Omental fat pad (tissue), 4 donors: ENCODE data around the gene ESYT2. TPM values are rescaled to one million over a fixed set of nuclear protein-coding genes. Genes with fewer than 3 reads are reported as not detected.
A peak's percentile ranks its signal among the peaks of the same experiment; 100 is the strongest.
"Not testable (repeated sequence)": the region's sequence is repeated elsewhere in the genome, so short reads cannot be mapped to it uniquely, and the experiment has no call there.

Experiments used
- ATAC-seq: fragments of 150-250 bp; one replicate; pipeline ENCODE4 v1.9.1; 2016; ENCODE audit warnings: mild to moderate bottlenecking, moderate library complexity; ENCODE audit not compliant: low FRiP score
- DNase-seq: peaks from one replicate; pipeline ENCODE4 v3.0.0-alpha.2; 2019; ENCODE audit warnings: low spot score
- total RNA-seq, 4 donors: library from RNA; depleted of rRNA; stranded (reverse); fragments of >200 nt; gene quantifications; one replicate each; pipeline ENCODE4 v1.1.0, GENCODE V29; 2016
- TF ChIP-seq, protein P1 (sequence below), 3 donors: fragments of 450-650 bp; IDR thresholded peaks; one replicate each; pipeline ENCODE4 v1.5.1; 2016 to 2017; ENCODE audit warnings: antibody characterized with exemption in 3 of 3, mild to moderate bottlenecking in 3 of 3, moderate library complexity in 2 of 3

The ESYT2 gene, protein sequence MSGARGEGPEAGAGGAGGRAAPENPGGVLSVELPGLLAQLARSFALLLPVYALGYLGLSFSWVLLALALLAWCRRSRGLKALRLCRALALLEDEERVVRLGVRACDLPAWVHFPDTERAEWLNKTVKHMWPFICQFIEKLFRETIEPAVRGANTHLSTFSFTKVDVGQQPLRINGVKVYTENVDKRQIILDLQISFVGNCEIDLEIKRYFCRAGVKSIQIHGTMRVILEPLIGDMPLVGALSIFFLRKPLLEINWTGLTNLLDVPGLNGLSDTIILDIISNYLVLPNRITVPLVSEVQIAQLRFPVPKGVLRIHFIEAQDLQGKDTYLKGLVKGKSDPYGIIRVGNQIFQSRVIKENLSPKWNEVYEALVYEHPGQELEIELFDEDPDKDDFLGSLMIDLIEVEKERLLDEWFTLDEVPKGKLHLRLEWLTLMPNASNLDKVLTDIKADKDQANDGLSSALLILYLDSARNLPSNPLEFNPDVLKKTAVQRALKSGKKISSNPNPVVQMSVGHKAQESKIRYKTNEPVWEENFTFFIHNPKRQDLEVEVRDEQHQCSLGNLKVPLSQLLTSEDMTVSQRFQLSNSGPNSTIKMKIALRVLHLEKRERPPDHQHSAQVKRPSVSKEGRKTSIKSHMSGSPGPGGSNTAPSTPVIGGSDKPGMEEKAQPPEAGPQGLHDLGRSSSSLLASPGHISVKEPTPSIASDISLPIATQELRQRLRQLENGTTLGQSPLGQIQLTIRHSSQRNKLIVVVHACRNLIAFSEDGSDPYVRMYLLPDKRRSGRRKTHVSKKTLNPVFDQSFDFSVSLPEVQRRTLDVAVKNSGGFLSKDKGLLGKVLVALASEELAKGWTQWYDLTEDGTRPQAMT
- total RNA-seq: 100 to 1,000 TPM in 3 of 4 donors, 10 to 100 TPM in 1; 81.9 to 151 (median 112) TPM

DNA sequence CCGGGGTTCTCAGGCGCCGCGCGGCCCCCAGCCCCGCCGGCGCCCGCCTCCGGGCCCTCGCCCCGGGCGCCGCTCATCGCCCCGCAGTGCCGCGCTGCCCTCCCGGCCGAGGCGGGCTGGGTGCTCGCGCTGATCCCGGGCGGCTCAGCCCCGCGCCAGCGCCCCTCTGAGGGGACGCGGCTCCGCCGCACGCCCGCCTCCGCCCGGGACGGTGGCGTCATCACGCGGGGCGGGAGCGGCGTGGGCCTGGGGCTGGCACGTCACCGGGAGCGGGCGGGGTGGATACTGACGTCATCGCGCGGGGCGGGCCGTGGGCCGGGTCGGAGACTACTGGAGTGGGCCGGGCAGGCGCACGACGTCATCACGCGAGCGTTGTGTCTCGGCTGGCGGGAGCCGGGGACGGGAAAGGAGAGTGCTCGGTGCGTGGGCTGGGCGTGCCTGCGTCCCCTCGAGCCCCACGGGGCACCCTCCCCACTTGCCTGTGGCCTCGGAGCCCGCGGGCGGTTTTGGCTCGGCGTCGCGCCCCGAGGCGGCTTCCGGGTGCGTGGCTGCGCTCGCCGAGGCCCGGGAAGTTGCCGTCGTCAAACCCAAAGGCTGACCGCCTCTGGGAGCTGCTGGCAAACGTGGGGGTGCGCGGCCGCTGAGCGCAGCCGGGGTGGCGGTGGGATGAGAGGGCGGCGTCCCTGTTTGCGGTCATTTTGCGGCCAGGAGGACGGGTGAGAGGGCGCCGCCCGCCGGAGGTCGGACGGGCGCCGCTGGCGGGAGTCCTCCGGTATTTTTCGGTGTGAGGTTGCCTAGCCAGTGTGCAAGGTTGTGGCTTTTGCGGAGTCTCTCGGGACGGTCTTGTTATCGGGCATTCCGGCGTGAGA, at the start of gene ESYT2:
TSS of gene ESYT2 (minus strand) at position 168 of the 869 bp plus-strand sequence. CDS start at position 77, 91 bp downstream.
- peak; percentile 95 for ATAC-seq
- TF ChIP-seq, protein P1, sequence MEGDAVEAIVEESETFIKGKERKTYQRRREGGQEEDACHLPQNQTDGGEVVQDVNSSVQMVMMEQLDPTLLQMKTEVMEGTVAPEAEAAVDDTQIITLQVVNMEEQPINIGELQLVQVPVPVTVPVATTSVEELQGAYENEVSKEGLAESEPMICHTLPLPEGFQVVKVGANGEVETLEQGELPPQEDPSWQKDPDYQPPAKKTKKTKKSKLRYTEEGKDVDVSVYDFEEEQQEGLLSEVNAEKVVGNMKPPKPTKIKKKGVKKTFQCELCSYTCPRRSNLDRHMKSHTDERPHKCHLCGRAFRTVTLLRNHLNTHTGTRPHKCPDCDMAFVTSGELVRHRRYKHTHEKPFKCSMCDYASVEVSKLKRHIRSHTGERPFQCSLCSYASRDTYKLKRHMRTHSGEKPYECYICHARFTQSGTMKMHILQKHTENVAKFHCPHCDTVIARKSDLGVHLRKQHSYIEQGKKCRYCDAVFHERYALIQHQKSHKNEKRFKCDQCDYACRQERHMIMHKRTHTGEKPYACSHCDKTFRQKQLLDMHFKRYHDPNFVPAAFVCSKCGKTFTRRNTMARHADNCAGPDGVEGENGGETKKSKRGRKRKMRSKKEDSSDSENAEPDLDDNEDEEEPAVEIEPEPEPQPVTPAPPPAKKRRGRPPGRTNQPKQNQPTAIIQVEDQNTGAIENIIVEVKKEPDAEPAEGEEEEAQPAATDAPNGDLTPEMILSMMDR (IDR thresholded peaks at IDR 0.05): no peak
- peak; percentile 95 for DNase-seq

DNA sequence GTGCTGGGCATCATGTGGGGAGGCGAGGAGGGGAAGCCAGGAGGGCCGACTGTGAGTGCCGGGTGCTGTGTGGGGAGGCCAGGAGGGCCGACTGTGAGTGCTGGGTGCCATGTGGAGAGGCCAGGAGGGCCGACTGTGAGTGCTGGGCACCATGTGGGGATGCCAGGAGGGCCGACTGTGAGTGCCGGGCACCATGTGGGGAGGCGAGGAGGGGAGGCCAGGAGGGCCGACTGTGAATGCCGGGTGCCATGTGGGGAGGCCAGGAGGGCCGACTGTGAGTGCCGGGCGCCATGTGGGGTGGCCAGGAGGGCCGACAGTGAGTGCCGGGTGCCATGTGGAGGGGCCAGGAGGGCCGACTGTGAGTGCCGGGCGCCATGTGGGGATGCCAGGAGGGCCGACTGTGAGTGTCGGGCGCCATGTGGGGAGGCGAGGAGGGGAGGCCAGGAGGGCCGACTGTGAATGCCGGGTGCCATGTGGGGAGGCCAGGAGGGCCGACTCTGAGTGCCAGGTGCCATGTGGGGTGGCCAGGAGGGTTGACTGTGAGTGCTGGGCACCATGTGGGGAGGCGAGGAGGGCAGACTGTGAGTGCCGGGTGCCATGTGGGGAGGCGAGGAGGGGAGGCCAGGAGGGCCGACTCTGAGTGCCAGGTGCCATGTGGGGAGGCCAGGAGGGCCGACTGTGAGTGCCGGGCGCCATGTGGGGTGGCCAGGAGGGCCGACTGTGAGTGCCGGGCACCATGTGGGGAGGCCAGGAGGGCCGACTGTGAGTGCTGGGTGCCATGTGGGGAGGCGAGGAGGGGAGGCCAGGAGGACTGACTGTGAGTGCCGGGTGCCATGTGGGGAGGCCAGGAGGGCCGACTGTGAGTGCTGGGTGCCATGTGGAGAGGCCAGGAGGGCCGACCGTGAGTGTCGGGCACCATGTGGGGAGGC, 49.1 kb upstream of the ESYT2 start:
- ATAC-seq, DNase-seq: not testable (repeated sequence)

DNA sequence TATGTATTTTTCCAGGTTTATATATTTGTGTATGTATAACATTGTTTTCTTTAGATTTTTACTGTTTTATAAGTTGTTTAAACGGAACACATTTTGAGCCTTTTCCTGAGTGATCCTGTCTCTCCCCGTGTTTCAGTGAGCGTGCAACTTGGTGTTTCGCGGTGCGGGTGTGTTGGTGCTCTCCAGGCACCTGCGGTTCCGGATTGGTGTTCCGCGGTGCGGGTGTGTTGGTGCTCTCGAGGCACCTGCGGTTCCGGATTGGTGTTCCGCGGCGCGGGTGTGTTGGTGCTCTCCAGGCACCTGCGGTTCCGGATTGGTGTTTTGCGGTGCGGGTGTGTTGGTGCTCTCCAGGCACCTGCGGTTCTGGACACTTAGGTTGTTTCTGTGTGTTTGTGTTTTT, 47.7 kb upstream of the ESYT2 start:
- ATAC-seq: no peak
- TF ChIP-seq, protein P1 (IDR thresholded peaks at IDR 0.05): no peak
- no peak for DNase-seq

DNA sequence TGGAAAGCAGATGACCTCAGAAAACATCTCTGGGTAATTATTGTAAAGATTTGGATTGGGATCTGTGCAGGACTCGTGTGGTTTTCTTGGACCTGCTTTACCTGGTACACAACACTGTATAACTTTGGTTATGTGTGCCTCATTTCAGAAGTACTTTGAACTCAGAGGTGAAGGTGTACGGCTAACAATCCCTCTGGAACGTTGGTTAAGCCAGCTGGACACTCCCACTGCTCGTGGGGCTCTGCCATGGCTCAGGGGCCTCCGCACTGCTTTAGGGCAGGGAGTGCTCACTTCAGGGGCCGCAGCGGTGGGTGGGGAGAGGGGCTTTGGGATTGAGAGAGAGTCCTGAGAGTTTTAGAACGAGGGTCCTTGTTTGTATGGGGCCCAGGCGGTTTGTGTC, 40.6 kb upstream of the ESYT2 start:
- TF ChIP-seq, protein P1 (IDR thresholded peaks at IDR 0.05): no peak
- no peak for ATAC-seq
- no peak for DNase-seq

DNA sequence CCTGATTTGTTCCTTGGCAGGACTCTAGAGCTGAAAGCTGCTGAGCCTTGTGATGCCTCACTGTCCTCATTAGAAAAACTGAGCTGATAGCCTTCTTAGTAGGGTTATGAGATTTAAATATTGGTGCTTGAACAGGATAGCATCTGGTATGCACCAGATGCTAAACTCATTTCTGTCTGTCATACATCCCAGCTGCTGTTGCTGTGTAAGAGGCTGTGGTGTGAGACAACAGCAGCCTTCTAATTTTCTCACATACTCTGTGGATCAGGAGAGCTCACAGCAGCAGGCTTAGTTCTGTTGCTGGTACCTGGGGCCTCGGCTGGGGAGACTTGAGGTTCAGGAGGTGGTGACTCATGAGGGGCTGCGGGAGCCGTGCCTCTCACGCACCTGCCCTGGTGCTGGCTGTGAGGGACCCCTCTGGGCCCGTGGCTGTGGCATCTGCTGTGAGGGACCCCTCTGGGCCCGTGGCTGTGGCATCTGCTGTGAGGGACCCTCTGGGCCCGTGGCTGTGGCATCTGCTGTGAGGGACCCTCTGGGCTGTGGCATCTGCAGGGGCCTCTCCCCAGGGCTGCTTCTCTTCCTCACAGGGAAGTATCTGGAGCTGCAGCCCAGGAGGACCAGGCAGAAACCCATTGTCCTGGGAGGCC, 39.6 kb upstream of the ESYT2 start:
- TF ChIP-seq, protein P1 (IDR thresholded peaks at IDR 0.05): no peak
- no peak for ATAC-seq

DNA sequence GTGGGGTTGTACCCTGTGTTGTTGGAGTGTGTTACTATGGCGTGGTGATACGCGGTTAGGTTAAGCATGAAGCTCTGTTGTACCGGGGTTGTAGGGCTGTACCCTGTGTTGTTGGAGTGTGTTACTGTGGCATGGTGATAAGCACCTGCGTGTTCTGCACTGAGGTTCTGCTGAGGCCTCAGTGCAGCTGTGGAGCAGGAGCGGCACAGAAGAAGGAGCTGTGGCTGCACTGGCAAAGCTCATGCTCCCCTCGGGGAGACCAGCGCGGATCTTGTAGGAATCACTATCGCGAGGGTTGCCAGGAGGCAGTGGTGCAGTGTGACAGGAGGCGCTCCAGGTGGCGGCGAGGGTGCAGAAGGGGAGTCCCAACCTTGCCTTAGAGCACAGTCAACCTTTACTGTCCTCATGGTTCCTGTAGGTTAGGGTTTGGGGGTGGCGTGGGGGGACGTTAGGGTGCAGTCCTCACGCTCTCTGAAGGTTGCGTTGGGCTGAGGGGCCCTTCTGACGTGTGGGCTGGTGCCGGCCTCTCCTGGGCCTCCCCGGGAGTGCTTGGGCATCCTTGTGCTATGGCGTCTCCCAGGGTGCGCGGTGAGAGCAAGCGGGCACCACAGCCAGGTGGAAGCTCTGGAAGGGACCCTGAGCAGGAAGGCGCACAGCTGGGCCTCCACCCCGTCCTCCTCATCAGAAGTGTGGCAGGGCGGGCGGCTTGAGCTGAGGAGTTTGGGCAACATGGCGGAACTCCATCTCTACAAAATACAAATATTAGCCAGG, 38.1 kb upstream of the ESYT2 start:
- DNase-seq (no peak), ATAC-seq (no peak)
- TF ChIP-seq, protein P1 (IDR thresholded peaks at IDR 0.05): no peak

More for the DNA sequence above, 39.6 kb upstream of the ESYT2 start:
- DNase-seq: no peak
